ENCODE data around the gene PLPP3. TPM values are rescaled to one million over a fixed set of nuclear protein-coding genes. Genes with fewer than 3 reads are reported as not detected.

The PLPP3 gene
- polyA plus RNA-seq, 3 donors, result 0.21 to 0.32 TPM; not detected in 1

- H3K79me2 ChIP-seq (ENCODE audit: insufficient read depth, low read length), result no peaks in the 10 kb centered on the region
- H3K27me3 ChIP-seq (ENCODE audit: control insufficient read depth in 2 of 2, insufficient read depth in 2 of 2, low read length in 2 of 2), result no peaks in the 10 kb centered on the region
- no peaks in the 10 kb centered on the region for H3K36me3 ChIP-seq (replicated peaks in 1 of 2; ENCODE audit: control insufficient read depth in 1 of 2, insufficient read depth in 2 of 2, low read length in 2 of 2)
- H3K36me3 Mint-ChIP-seq, result peaks cover 0 to 5% of the 10 kb centered on the region in 2 donors
- H3K9me3 Mint-ChIP-seq, result peaks cover 0 to 1% (median 0%) of the 10 kb centered on the region in 7 donors
- H2AFZ ChIP-seq (ENCODE audit: insufficient read depth, low read depth, low read length, poor library complexity, severe bottlenecking), result peak overlapping the region; percentile 9
- H3K9ac ChIP-seq (ENCODE audit: insufficient read depth, low read length, poor library complexity, severe bottlenecking), result no peak overlapping the region
- H3K4me3 ChIP-seq (replicated peaks in 1 of 3; ENCODE audit: low read depth in 2 of 3, low read length in 3 of 3), result no peak overlapping the region
- H3K27ac ChIP-seq (ENCODE audit: low read depth in 1 of 2, low read length in 2 of 2), result peak overlapping the region in 1 of 2 donors; percentile 7
- peaks cover 18 to 22% of the 10 kb centered on the region in 2 donors for H3K4me1 ChIP-seq (ENCODE audit: control insufficient read depth in 1 of 2, insufficient read depth in 2 of 2, low read length in 2 of 2)
- WGBS (ENCODE audit: insufficient coverage), result 24% methylated on average over 5 of the region's 10 CpGs
- TF ChIP-seq CTCF (IDR thresholded peaks at IDR 0.05), result no peak
- peak overlapping the region in 3 of 7 donors; percentile 50 to 69 (median 56) for H3K27ac Mint-ChIP-seq
- H3K4me3 Mint-ChIP-seq, result no peak overlapping the region
- no peaks in the 10 kb centered on the region for H3K9me3 ChIP-seq (replicated peaks in 1 of 2; ENCODE audit: control insufficient read depth in 1 of 2, insufficient read depth in 1 of 2, low read length in 2 of 2)
- DNase-seq, result peak; percentile 43 to 49 (median 44)
- H3K4me2 ChIP-seq (replicated peaks; ENCODE audit: extremely low read depth, low read length, poor library complexity, severe bottlenecking), result no peak overlapping the region
- no peaks in the 10 kb centered on the region for H4K20me1 ChIP-seq (ENCODE audit: insufficient read depth, low read length)
- H3K4me1 Mint-ChIP-seq, result peaks cover 19% of the 10 kb centered on the region
- peaks cover under 1 to 7% (median 2%) of the 10 kb centered on the region in 3 donors for H3K27me3 Mint-ChIP-seq (ENCODE audit: low read depth in 3 of 3)
- intact Hi-C loops (cut with micrococcal nuclease), result no loop called here
These were observed 83.8 kb downstream of the PLPP3 start for GRCh38 chr1:56495538-56495937.

GRCh38 chr1:56494306-56494705, 85.1 kb downstream of the PLPP3 start:
- Histone ChIP-seq H3K4me1 (ENCODE audit: control insufficient read depth in 1 of 2, insufficient read depth in 2 of 2, low read length in 2 of 2) (peaks cover 18 to 22% of the 10 kb centered on the region in 2 donors), H3K36me3 (replicated peaks in 1 of 2; ENCODE audit: control insufficient read depth in 1 of 2, insufficient read depth in 2 of 2, low read length in 2 of 2) (no peaks in the 10 kb centered on the region), H3K27me3 (ENCODE audit: control insufficient read depth in 2 of 2, insufficient read depth in 2 of 2, low read length in 2 of 2) (no peaks in the 10 kb centered on the region), H3K4me2 (replicated peaks; ENCODE audit: extremely low read depth, low read length, poor library complexity, severe bottlenecking) (no peak overlapping the region), H3K9me3 (replicated peaks in 1 of 2; ENCODE audit: control insufficient read depth in 1 of 2, insufficient read depth in 1 of 2, low read length in 2 of 2) (no peaks in the 10 kb centered on the region), H3K27ac (ENCODE audit: low read depth in 1 of 2, low read length in 2 of 2) (no peak overlapping the region), H4K20me1 (ENCODE audit: insufficient read depth, low read length) (no peaks in the 10 kb centered on the region), H3K9ac (ENCODE audit: insufficient read depth, low read length, poor library complexity, severe bottlenecking) (no peak overlapping the region), H3K4me3 (replicated peaks in 1 of 3; ENCODE audit: low read depth in 2 of 3, low read length in 3 of 3) (no peak overlapping the region), H2AFZ (ENCODE audit: insufficient read depth, low read depth, low read length, poor library complexity, severe bottlenecking) (no peak overlapping the region), H3K79me2 (ENCODE audit: insufficient read depth, low read length) (no peaks in the 10 kb centered on the region)
- Mint-ChIP-seq H3K4me1 (peaks cover 19% of the 10 kb centered on the region), H3K36me3 (peaks cover 0 to 2% of the 10 kb centered on the region in 2 donors), H3K9me3 (peaks cover 0 to 7% (median 0%) of the 10 kb centered on the region in 7 donors), H3K4me3 (no peak overlapping the region), H3K27me3 (ENCODE audit: low read depth in 3 of 3) (peaks cover under 1 to 4% (median 2%) of the 10 kb centered on the region in 3 donors), H3K27ac (no peak overlapping the region)
- no peak for DNase-seq
- WGBS (ENCODE audit: insufficient coverage), result 86% methylated on average over 1 of the region's 5 CpGs
- intact Hi-C loops (cut with micrococcal nuclease), result loop anchor here in 1 of 2 donors (5.0 kb wide), 1 partner anchor 33 kb away; no protein-coding TSS in a partner anchor
- TF ChIP-seq CTCF (IDR thresholded peaks at IDR 0.05), result no peak
